MM.1S (cell line): ENCODE data around the gene MTMR12.

Experiments
- DNase-seq: peaks from one replicate; pipeline ENCODE4 v3.0.0-alpha.2; 2015
- H2AFZ ChIP-seq: fragments of 300-600 bp; sonication (generic); 2 replicates; pipeline ENCODE4 v1.6.0; 2016; ENCODE audit warnings: antibody characterized with exemption, low read length
- H3F3A ChIP-seq: fragments of 300-600 bp; sonication (generic); 2 replicates; pipeline ENCODE4 v1.6.1; 2016; ENCODE audit warnings: mild to moderate bottlenecking, antibody characterized with exemption, low read length, moderate library complexity, mixed read lengths; ENCODE audit not compliant: insufficient read depth
- H3K27ac ChIP-seq: fragments of 300-600 bp; sonication (generic); 2 replicates; pipeline ENCODE4 v1.5.1; 2016; ENCODE audit warnings: mild to moderate bottlenecking, low read length
- H3K27me3 ChIP-seq: fragments of 300-600 bp; sonication (generic); replicated peaks from 2 replicates; pipeline ENCODE4 v1.6.0; 2016; ENCODE audit warnings: low read length; ENCODE audit not compliant: insufficient read depth
- H3K36me3 ChIP-seq: fragments of 300-600 bp; sonication (generic); replicated peaks from 2 replicates; pipeline ENCODE4 v1.6.1; 2016; ENCODE audit warnings: mild to moderate bottlenecking, low read length, mixed read lengths; ENCODE audit not compliant: insufficient read depth
- H3K4me1 ChIP-seq: fragments of 300-600 bp; sonication (generic); 2 replicates; pipeline ENCODE4 v1.6.1; 2016; ENCODE audit warnings: low read length, mixed read lengths
- H3K4me2 ChIP-seq: fragments of 300-600 bp; sonication (generic); 2 replicates; pipeline ENCODE4 v1.6.0; 2016; ENCODE audit warnings: low read depth, low read length
- H3K4me3 ChIP-seq: fragments of 300-600 bp; sonication (generic); 2 replicates; pipeline ENCODE4 v1.5.1; 2016; ENCODE audit warnings: low read length, mixed read lengths
- H3K79me2 ChIP-seq: fragments of 300-600 bp; sonication (generic); 2 replicates; pipeline ENCODE4 v1.6.1; 2016; ENCODE audit warnings: mixed run types, low read length, mixed read lengths
- H3K9ac ChIP-seq: fragments of 300-600 bp; sonication (generic); 2 replicates; pipeline ENCODE4 v1.6.1; 2016; ENCODE audit warnings: low read length, mixed read lengths
- H3K9me2 ChIP-seq: fragments of 300-600 bp; sonication (generic); replicated peaks from 2 replicates; pipeline ENCODE4 v1.6.1; 2016; ENCODE audit warnings: mild to moderate bottlenecking, low read length, mixed read lengths; ENCODE audit not compliant: insufficient read depth
- H3K9me3 ChIP-seq: fragments of 300-600 bp; sonication (generic); replicated peaks from 2 replicates; pipeline ENCODE4 v1.6.1; 2016; ENCODE audit warnings: mild to moderate bottlenecking, low read length, mixed read lengths; ENCODE audit not compliant: insufficient read depth
- H4K20me1 ChIP-seq: fragments of 300-600 bp; sonication (generic); 2 replicates; pipeline ENCODE4 v1.6.1; 2016; ENCODE audit warnings: mild to moderate bottlenecking, low read length, moderate library complexity, mixed read lengths; ENCODE audit not compliant: insufficient read depth
- CTCF ChIP-seq: fragments of 300-600 bp; sonication (generic); IDR thresholded peaks from 2 replicates; pipeline ENCODE4 v1.5.1; 2016; ENCODE audit warnings: antibody characterized with exemption, low read length, mixed read lengths
- EZH2 ChIP-seq: fragments of 300-600 bp; sonication (generic); optimal IDR thresholded peaks from 2 replicates; pipeline ENCODE3; 2017; ENCODE audit warnings: low read depth, mild to moderate bottlenecking, antibody characterized with exemption, low read length, mixed read lengths
- EZH2phosphoT487 ChIP-seq: fragments of 300-600 bp; sonication (generic); IDR thresholded peaks from 2 replicates; pipeline ENCODE4 v1.6.1; 2018; ENCODE audit warnings: antibody characterized with exemption, low read length

MTMR12 gene

GRCh38 chr5:32233220-32233695 is 79.5 kb downstream of the MTMR12 start:
- Histone ChIP-seq H3K36me3 (peaks cover 3% of the 10 kb centered on the region), H3K79me2 (peaks cover 4% of the 10 kb centered on the region; the same call in 1 of the 2 replicates)

GRCh38 chr5:32232441-32233219 is 80.1 kb downstream of the MTMR12 start:
- H2AFZ ChIP-seq, result no peak overlapping the region
- peaks cover 4% of the 10 kb centered on the region; the same call in 1 of the 2 replicates for H3K79me2 ChIP-seq
- peak; percentile 75 for DNase-seq
- H3K36me3 ChIP-seq, result peaks cover 3% of the 10 kb centered on the region; the same call in 1 of the 2 replicates
- no peaks in the 10 kb centered on the region for H3K27me3 ChIP-seq
- H3K4me3 ChIP-seq, result no peak overlapping the region
- no peaks in the 10 kb centered on the region for H3K9me2 ChIP-seq
- no peaks in the 10 kb centered on the region for H3K9me3 ChIP-seq
- peaks cover 5% of the 10 kb centered on the region; the same call in 1 of the 2 replicates for H3F3A ChIP-seq
- no peak overlapping the region for H3K4me2 ChIP-seq
- H3K27ac ChIP-seq, result no peak overlapping the region; the same call in 1 of the 2 replicates
- H3K4me1 ChIP-seq, result peaks cover 6% of the 10 kb centered on the region; the same call in 1 of the 2 replicates
- H4K20me1 ChIP-seq, result no peaks in the 10 kb centered on the region
- no peak overlapping the region for H3K9ac ChIP-seq
- TF ChIP-seq EZH2phosphoT487, result no peak
- TF ChIP-seq EZH2, result no peak
- peak; percentile 86 for TF ChIP-seq CTCF

More at GRCh38 chr5:32233220-32233695, 79.5 kb downstream of the MTMR12 start:
- no peaks in the 10 kb centered on the region for H3K9me2 ChIP-seq
- TF ChIP-seq EZH2phosphoT487 (no peak), CTCF (no peak), EZH2 (no peak)
- no peak for DNase-seq
- H2AFZ ChIP-seq, result no peak overlapping the region
- no peak overlapping the region; the same call in 1 of the 2 replicates for H3K27ac ChIP-seq
- peaks cover 5% of the 10 kb centered on the region; the same call in 1 of the 2 replicates for H3F3A ChIP-seq
- H3K4me3 ChIP-seq, result no peak overlapping the region
- no peak overlapping the region for H3K9ac ChIP-seq
- no peaks in the 10 kb centered on the region for H3K27me3 ChIP-seq
- no peaks in the 10 kb centered on the region for H3K9me3 ChIP-seq
- H3K4me2 ChIP-seq, result no peak overlapping the region
- no peaks in the 10 kb centered on the region for H4K20me1 ChIP-seq
- H3K4me1 ChIP-seq, result peaks cover 6% of the 10 kb centered on the region; the same call in 1 of the 2 replicates

- H2AFZ ChIP-seq, result no peak overlapping the region
- no peaks in the 10 kb centered on the region for H3K9me3 ChIP-seq
- peaks cover 5% of the 10 kb centered on the region; the same call in 1 of the 2 replicates for H3F3A ChIP-seq
- H3K36me3 ChIP-seq, result peaks cover 3% of the 10 kb centered on the region; the same call in 1 of the 2 replicates
- no peak overlapping the region for H3K9ac ChIP-seq
- H3K4me2 ChIP-seq, result no peak overlapping the region
- DNase-seq, result no peak
- H3K79me2 ChIP-seq, result peaks cover 4% of the 10 kb centered on the region; the same call in 1 of the 2 replicates
- H3K9me2 ChIP-seq, result no peaks in the 10 kb centered on the region
- no peaks in the 10 kb centered on the region for H3K27me3 ChIP-seq
- no peak overlapping the region for H3K4me3 ChIP-seq
- H4K20me1 ChIP-seq, result no peaks in the 10 kb centered on the region
- no peak for TF ChIP-seq EZH2phosphoT487
- peaks cover 6% of the 10 kb centered on the region; the same call in 1 of the 2 replicates for H3K4me1 ChIP-seq
- no peak overlapping the region for H3K27ac ChIP-seq
Measured at GRCh38 chr5:32231929-32232328, 80.8 kb downstream of the MTMR12 start.
